ENCODE data around the gene ANKRD65. TPM values are rescaled to one million over a fixed set of nuclear protein-coding genes. Genes with fewer than 3 reads are reported as not detected.

Gene ANKRD65
- total and polyA plus RNA-seq, 2 donors (not counting 3 experiments of a cell fraction or from before 2014, with no cell fraction given): 0.15 to 0.38 TPM

- Histone ChIP-seq H3K36me3 (ENCODE audit: control insufficient read depth in 2 of 2, extremely low read depth in 1 of 2, insufficient read depth in 2 of 2, low read length in 2 of 2) (no peaks in the 10 kb centered on the region), H2AFZ (ENCODE audit: low read depth, low read length) (no peak overlapping the region), H3K27me3 (ENCODE audit: control insufficient read depth in 2 of 2, insufficient read depth in 2 of 2, low read length in 2 of 2) (no peaks in the 10 kb centered on the region), H3K4me3 (replicated peaks in 1 of 3; ENCODE audit: insufficient read depth in 1 of 3, low read depth in 1 of 3, low read length in 3 of 3) (no peak overlapping the region), H3K9me1 (replicated peaks; ENCODE audit: control insufficient read depth, extremely low read depth, insufficient read depth, low read length) (no peaks in the 10 kb centered on the region), H3K4me2 (ENCODE audit: insufficient read depth, low read length) (no peak overlapping the region), H3K9me3 (replicated peaks; ENCODE audit: control insufficient read depth, insufficient read depth, low read length) (no peaks in the 10 kb centered on the region), H3K79me2 (ENCODE audit: control insufficient read depth, insufficient read depth, low read length) (no peaks in the 10 kb centered on the region), H3K4me1 (ENCODE audit: control insufficient read depth, extremely low read depth, insufficient read depth, low read length) (no peaks in the 10 kb centered on the region), H3K9ac (replicated peaks; ENCODE audit: extremely low read depth, insufficient read depth, low read length) (no peak overlapping the region), H4K20me1 (replicated peaks; ENCODE audit: control insufficient read depth, extremely low read depth, insufficient read depth, low read length) (no peaks in the 10 kb centered on the region), H3K27ac (ENCODE audit: insufficient read depth, low read depth, low read length) (no peak overlapping the region)
- DNase-seq (ENCODE audit: low read depth, low spot score) (no peak), FAIRE-seq (no peak)
- intact Hi-C loops (cut with micrococcal nuclease): no loop called here
- ChIA-PET CTCF (interaction anchor here (0.5 to 4.4 kb wide), 8 partner anchors 12 to 502 kb away, joined by 3 to 31 read pairs (median 8); partner anchors contain the start of genes AURKAIP1 and CCNL2), POLR2A (no interaction called here)
- TF ChIP-seq GATA2 (IDR thresholded peaks at IDR 0.05; ENCODE audit: insufficient read depth, insufficient read length, low read depth, low read length) (no peak), POLR2AphosphoS5 (IDR thresholded peaks at IDR 0.05; ENCODE audit: insufficient read depth, low read depth, low read length) (no peak), POLR2A (IDR thresholded peaks at IDR 0.05; ENCODE audit: low read depth, low read length) (no peak), EZH2 (IDR thresholded peaks at IDR 0.05; ENCODE audit: borderline replicate concordance, low read depth, low read length, severe bottlenecking) (no peak), JUN (IDR thresholded peaks at IDR 0.05; ENCODE audit: borderline replicate concordance, insufficient read depth, insufficient read length, low read depth) (no peak), MYC (IDR thresholded peaks at IDR 0.05; ENCODE audit: low read depth, low read length) (no peak), MAX (IDR thresholded peaks at IDR 0.05; ENCODE audit: insufficient read depth, insufficient read length) (no peak), FOS (IDR thresholded peaks at IDR 0.05; ENCODE audit: borderline replicate concordance, insufficient read depth, low read length) (no peak), CTCF (IDR thresholded peaks at IDR 0.05; ENCODE audit: extremely low read depth in 1 of 2, insufficient read depth in 1 of 2, low read depth in 1 of 2, low read length in 2 of 2) (no peak)
- dilution Hi-C loops (cut with MboI; ENCODE audit: extremely low pct_ligation_motif_present, low sequenced_read_pairs): no loop called here
- no TSS peak for BruUV-seq (replicated peaks)
These were observed 21.1 kb upstream of the ANKRD65 start for GRCh38 chr1:1442069-1442770.
